OCI-LY7 (cell line): ENCODE results near the gene REC114. TPM values are rescaled to one million over a fixed set of nuclear protein-coding genes. Genes with fewer than 3 reads are reported as not detected.

ENCODE experiments used
- total RNA-seq, 2 experiments: library from RNA; depleted of rRNA in 1 of 2; stranded (reverse); fragments of >200 nt in 1 of 2; shearing (Covaris generic) in 1 of 2; gene quantifications; 2 replicates each; pipeline ENCODE4 v1.2.3, GENCODE V29; 2014 to 2022

REC114 gene
- total RNA-seq, 2 experiments from 2014 or later, result not detected

Other genes with a start within 250 kb of the REC114 start
- gene HCN4, start 74.2 kb upstream of the REC114 start, total RNA-seq (2014; rRNA removed; shearing (Covaris generic)), result not detected in 2 replicates
- not detected in 2 replicates for gene HCN4, start 74.2 kb upstream of the REC114 start, total RNA-seq (2022)
- 36.0 and 41.5 TPM in 2 replicates for gene NPTN, start 190.2 kb downstream of the REC114 start, total RNA-seq (2014; rRNA removed; shearing (Covaris generic))
- gene NPTN, start 190.2 kb downstream of the REC114 start, total RNA-seq (2022), result 36.6 and 43.2 TPM in 2 replicates
- gene CD276, start 241.2 kb downstream of the REC114 start, total RNA-seq (2014; rRNA removed; shearing (Covaris generic)), result not detected in 2 replicates
- not detected in 2 replicates for gene CD276, start 241.2 kb downstream of the REC114 start, total RNA-seq (2022)